GM21447 (cell line): ENCODE data around the gene NFKBIA.
"Not testable (repeated sequence)": the region's sequence is repeated elsewhere in the genome, so short reads cannot be mapped to it uniquely, and the experiment has no call there.

ENCODE experiments used
- ATAC-seq: cut with Tn5 transposase; IDR thresholded peaks from one replicate; pipeline ENCODE4 v1.9.1; 2021; ENCODE audit not compliant: unreplicated experiment

NFKBIA gene

GRCh38 chr14:35391388-35391710, 13.2 kb downstream of the NFKBIA start:
- no peak for ATAC-seq

- no peak for ATAC-seq
Observed at GRCh38 chr14:35390577-35391387, 13.8 kb downstream of the NFKBIA start.

- no peak for ATAC-seq
Observed at GRCh38 chr14:35389315-35389667, 15.3 kb downstream of the NFKBIA start.

- ATAC-seq = no peak
Observed at GRCh38 chr14:35388656-35389314, 15.8 kb downstream of the NFKBIA start.

GRCh38 chr14:35387713-35388579, 16.6 kb downstream of the NFKBIA start:
- ATAC-seq = no peak

GRCh38 chr14:35387219-35387618, 17.3 kb downstream of the NFKBIA start:
- no peak for ATAC-seq

- no peak for ATAC-seq
Observed at GRCh38 chr14:35386673-35387125, 17.9 kb downstream of the NFKBIA start.

GRCh38 chr14:35385042-35385839, 19.3 kb downstream of the NFKBIA start:
- ATAC-seq = no peak

- no peak for ATAC-seq
Observed at GRCh38 chr14:35384455-35385041, 20.0 kb downstream of the NFKBIA start.

- ATAC-seq = no peak
Observed at GRCh38 chr14:35383569-35384454, 20.7 kb downstream of the NFKBIA start.

- ATAC-seq = no peak
Observed at GRCh38 chr14:35380794-35381193, 23.8 kb downstream of the NFKBIA start.

- ATAC-seq = not testable (repeated sequence)
Observed at GRCh38 chr14:35379234-35379933, 25.2 kb downstream of the NFKBIA start.

- ATAC-seq = no peak
Observed at GRCh38 chr14:35378425-35379233, 25.9 kb downstream of the NFKBIA start.

- no peak for ATAC-seq
Observed at GRCh38 chr14:35375558-35376025, 29.0 kb downstream of the NFKBIA start.

GRCh38 chr14:35374263-35374712, 30.3 kb downstream of the NFKBIA start:
- no peak for ATAC-seq

- ATAC-seq = not testable (repeated sequence)
Observed at GRCh38 chr14:35373208-35373607, 31.3 kb downstream of the NFKBIA start.

- no peak for ATAC-seq
Observed at GRCh38 chr14:35370969-35371368, 33.6 kb downstream of the NFKBIA start.

GRCh38 chr14:35369701-35370191, 34.8 kb downstream of the NFKBIA start:
- no peak for ATAC-seq
